Activated naive CD4-positive, alpha-beta T cell treated with anti-CD3 and anti-CD28 coated beads, Interleukin-2, amount 50 U/mL, for 72 hours (primary cell): ENCODE results near the gene UBR3. TPM values are rescaled to one million over a fixed set of nuclear protein-coding genes. Genes with fewer than 3 reads are reported as not detected.

Experiments
- ATAC-seq, 2 donors: fragments of 150-1000 bp; cut with Tn5 transposase; 2 replicates each; pipeline ENCODE4 v1.10.0; 2021; ENCODE audit warnings: mild to moderate bottlenecking in 2 of 2, moderate library complexity in 2 of 2
- DNase-seq, 2 donors: peaks; one replicate each; pipeline ENCODE4 v3.0.0; 2021 to 2022; ENCODE audit warnings: low spot score in 2 of 2
- H3K27ac Mint-ChIP-seq, 2 donors: one replicate each; pipeline ENCODE4 v1.8.0; 2022; ENCODE audit warnings: mild to moderate bottlenecking in 2 of 2, mixed read lengths in 2 of 2
- H3K36me3 Mint-ChIP-seq, 2 donors: one replicate each; pipeline ENCODE4 v1.8.0; 2022; ENCODE audit warnings: mixed read lengths in 2 of 2
- H3K9me3 Mint-ChIP-seq, 2 donors: one replicate each; pipeline ENCODE4 v1.8.0; 2022; ENCODE audit warnings: mixed read lengths in 2 of 2
- total RNA-seq, 2 donors: library from RNA; stranded (reverse); gene quantifications; one replicate each; pipeline ENCODE4 v1.2.3, GENCODE V29; 2022

Gene UBR3
- total RNA-seq, 2 donors from 2014 or later: 25.3 to 25.8 TPM

DNA sequence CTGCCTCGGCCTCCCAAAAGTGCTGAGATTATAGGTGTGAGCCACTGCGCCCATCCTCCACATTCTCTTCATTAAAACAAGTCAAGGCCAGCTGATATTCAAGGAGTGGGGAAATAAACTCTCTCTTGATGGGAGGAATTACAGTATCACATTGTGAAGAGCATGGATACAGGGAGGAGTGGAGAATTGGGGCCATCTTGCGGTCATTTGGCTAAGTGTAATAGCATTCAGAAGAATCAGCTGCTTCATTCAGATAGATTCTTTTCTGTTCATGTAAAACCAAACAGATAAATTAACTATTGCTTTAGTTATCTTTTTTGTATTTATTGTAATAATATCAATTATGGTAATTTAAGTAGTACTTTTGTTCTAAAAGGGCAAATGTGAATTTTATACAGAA is 156.3 kb downstream of the UBR3 start:
- DNase-seq: no peak
- H3K9me3 Mint-ChIP-seq: no peaks in the 10 kb centered on the region
- ATAC-seq: no peak
- peak overlapping the region in 1 of 2 donors; percentile 61 for H3K27ac Mint-ChIP-seq
- H3K36me3 Mint-ChIP-seq: no peaks in the 10 kb centered on the region

DNA sequence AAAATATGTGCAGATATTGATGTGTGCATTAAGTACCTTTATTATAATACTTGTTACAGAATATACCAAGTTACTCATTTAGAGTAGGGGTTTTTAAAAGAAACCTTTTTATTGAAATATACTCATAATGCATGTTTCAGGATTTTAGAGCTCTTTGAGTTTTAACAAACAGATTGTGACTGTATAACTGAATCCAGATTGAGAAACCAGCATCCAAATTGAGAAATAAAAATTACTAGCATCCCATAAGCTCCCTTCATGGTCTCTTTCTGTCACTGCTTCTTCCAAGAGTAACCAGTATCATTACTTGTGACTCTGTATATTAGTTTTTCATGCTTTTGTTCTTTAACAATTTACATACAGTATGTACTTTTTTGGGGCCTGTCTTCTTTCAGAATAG is 156.9 kb downstream of the UBR3 start:
- Mint-ChIP-seq H3K36me3 (peaks cover under 1 to 2% of the 10 kb centered on the region in 2 donors), H3K27ac (no peak overlapping the region), H3K9me3 (no peaks in the 10 kb centered on the region)
- no peak for ATAC-seq
- DNase-seq: no peak

DNA sequence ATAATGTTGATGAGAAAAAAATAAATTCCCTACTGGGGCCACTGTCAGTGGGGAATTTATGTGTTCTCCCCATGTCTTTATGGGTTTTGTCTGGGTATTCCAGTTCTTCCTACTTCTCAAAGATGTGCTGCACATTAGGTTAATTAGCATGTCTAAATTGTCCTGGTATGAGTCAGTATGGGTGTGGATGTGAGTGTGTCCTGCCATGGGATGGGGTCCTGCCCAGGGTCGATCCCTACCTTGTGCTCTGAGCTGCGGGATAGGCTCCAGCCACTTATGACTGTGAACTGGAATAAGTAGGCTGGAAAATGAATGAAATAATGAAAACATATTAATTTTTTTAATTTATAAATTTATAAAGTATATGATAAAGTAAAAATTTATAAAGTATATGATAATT is 167.5 kb downstream of the UBR3 start:
- ATAC-seq: no peak
- Mint-ChIP-seq H3K36me3 (peaks cover 3% of the 10 kb centered on the region in 2 donors), H3K9me3 (no peaks in the 10 kb centered on the region), H3K27ac (no peak overlapping the region)
- no peak for DNase-seq

DNA sequence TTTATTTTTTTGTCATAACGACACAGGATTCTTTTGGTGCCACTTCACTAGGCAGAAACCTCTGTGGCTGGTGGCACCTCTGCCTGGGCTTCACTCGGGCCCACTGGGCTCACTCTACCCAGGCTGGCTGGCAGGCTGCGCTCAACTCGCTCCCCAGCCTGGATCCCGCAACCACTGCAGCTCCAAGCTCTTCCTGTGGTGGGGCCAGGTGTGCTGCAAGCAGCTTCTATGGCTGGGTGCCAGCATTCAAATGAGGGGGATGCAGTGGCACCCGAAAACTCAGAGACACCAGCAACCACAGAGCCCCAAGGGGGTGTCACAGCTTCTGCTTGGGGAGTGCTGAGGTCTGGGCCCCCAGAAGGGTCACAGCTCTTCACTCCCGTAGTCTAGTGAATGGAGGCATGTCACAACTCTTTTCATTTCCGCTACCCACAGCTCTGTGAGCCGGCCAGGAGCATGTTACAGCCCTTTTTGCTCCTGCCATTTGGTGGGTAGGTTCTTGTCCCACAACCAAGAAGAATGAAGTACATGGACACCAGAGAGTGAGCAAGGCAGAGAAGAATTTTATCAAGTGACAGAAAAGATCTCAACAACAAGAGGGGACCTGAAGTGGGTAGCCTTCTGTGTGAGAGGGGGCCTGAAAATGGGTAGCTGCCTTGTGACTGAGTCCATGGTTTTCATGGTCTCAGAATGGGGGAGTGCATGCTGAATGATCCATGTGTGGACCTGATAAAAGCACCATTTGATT is 170.1 kb downstream of the UBR3 start:
- no peak for ATAC-seq
- no peak for DNase-seq
- H3K36me3 Mint-ChIP-seq: peaks cover 0 to 12% of the 10 kb centered on the region in 2 donors
- no peaks in the 10 kb centered on the region for H3K9me3 Mint-ChIP-seq
- H3K27ac Mint-ChIP-seq: no peak overlapping the region

DNA sequence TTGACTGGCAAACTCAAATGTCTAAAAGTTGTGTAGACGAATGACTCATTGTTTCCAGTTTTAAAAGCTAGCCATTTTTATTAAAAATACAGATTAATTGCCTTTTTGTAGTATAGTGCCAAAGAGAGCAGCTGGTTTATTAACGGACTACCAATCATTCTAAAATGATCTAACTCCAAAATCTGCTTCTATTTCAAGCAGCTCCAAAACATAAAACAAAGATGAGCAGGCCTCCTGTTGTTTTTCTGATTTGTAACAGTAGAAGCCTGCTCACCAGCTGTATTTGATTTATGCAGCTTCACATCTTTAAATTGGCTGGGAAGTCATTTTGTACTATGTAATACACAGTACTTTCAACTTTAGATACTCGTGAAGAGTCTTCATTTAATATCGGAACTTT is 171.8 kb downstream of the UBR3 start:
- H3K9me3 Mint-ChIP-seq: no peaks in the 10 kb centered on the region
- no peak for ATAC-seq
- no peak overlapping the region for H3K27ac Mint-ChIP-seq
- DNase-seq: no peak
- H3K36me3 Mint-ChIP-seq: peaks cover 0 to 20% of the 10 kb centered on the region in 2 donors

DNA sequence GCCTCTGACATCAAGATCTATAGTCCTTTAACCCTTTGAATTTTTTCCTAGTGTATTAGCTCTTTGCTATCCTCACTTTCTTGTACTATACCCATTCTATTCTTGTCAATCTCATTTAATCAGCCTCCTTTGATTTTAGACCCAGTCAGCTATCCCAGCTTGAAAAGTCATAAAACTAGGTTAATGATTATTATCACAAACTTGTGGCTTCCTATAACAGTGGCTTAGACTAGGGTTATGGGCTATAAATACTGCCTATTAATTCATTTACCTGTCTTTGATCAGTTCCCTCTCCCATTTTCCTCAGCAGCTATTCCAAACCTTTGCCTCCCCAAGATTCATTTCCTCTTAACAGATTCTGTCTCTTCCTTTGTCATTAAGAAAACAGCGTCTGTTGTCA is 174.8 kb downstream of the UBR3 start:
- H3K27ac Mint-ChIP-seq: peak overlapping the region in 1 of 2 donors; percentile 56
- peaks cover 0 to 20% of the 10 kb centered on the region in 2 donors for H3K36me3 Mint-ChIP-seq

DNA sequence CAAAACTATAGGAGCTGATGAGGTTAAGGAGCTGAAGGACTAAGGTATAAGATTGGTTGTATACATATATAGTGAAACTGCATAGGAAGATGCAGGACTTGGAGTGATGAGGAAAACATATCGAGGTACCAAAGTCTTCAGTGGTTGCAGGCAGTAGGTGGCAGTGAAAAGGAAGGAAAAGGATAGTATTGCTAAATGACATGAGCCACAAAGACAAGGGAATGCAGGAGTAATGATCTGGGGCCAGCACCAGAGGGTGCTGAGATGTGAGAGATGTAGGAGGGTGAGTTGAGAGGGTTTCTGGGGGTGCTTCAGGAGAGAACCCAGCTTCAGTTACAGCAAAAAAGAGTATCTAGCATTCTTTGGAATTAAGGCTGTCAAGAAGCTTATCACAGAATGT is 178.4 kb downstream of the UBR3 start:
- H3K36me3 Mint-ChIP-seq: peaks cover 0 to 14% of the 10 kb centered on the region in 2 donors
- H3K9me3 Mint-ChIP-seq: no peaks in the 10 kb centered on the region
- H3K27ac Mint-ChIP-seq: no peak overlapping the region
- ATAC-seq (no peak), DNase-seq (no peak)

More for the DNA sequence above, 174.8 kb downstream of the UBR3 start:
- DNase-seq (no peak), ATAC-seq (no peak)
- no peaks in the 10 kb centered on the region for H3K9me3 Mint-ChIP-seq

DNA sequence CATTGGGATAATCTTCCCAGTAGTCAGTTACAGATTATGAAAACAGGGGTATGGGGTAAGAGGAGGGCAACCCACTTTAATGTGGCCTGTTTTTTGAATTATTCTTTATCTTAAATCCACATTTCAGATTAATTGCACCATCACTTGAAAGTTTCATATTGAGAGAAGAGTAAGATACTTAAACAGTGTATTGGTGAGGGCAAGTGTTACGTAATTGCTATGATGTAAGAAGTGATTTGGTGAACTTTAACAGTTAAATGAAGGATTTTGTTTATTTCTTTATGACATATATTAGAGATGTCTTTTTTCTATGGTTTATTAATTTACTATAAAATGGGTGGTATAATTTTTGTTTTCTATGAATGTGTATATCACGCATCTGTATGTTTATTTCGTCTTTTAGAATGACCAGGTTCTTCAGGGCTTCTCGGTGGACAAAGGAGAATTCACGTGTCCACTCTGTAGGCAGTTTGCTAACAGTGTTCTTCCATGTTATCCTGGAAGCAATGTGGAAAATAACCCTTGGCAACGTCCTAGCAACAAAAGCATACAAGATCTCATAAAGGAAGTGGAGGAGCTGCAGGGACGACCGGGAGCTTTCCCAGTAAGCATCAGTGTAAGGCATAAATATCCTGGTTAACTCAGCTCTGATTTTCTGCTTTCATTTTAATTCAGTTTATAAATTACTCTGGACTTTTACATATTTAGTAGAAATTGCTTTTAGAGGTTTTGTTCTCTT is 179.5 kb downstream of the UBR3 start:
- ATAC-seq (no peak), DNase-seq (no peak)
- Mint-ChIP-seq H3K36me3 (peaks cover 0 to 13% of the 10 kb centered on the region in 2 donors), H3K9me3 (no peaks in the 10 kb centered on the region), H3K27ac (no peak overlapping the region)

DNA sequence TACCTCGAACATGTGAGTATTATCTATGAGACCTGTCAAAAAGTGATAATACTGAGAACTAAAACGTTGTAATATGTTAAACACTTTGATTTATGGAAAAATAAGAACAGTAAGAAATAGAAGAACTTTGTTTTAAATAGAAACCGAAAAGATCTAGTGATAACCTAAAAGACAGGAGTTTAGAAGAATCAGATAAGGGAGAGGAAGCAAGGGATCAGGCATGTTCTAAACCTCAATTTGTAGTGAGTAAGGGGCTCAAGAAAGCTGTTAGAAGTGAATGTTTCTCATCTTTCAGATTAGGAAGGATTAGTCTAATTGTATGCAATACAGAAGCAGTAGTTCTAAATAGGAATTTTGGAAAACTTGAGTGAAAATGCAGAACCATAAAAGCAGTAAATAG is 182.0 kb downstream of the UBR3 start:
- H3K36me3 Mint-ChIP-seq: no peaks in the 10 kb centered on the region
- no peaks in the 10 kb centered on the region for H3K9me3 Mint-ChIP-seq
- no peak for DNase-seq
- H3K27ac Mint-ChIP-seq: no peak overlapping the region
- no peak for ATAC-seq

DNA sequence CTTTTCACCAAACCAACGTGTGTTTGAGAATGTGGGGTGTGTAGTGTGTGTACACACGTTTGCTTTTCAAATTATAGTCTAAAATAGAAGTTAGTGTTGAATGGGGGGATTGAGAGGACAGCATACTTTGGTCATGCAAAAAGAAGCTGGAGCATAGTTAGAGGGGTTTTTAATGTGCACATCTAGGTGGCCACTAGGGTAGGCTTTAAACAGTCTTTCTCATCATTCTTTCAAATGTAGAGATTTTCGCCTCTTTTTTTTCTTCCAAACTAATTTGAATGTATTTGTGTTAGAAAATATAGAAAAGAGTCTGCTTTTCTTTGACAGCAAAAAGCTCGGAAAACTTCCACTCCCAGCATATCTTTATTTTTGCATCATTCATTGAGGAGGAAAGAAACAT is 185.5 kb downstream of the UBR3 start:
- no peaks in the 10 kb centered on the region for H3K9me3 Mint-ChIP-seq
- no peak overlapping the region for H3K27ac Mint-ChIP-seq
- ATAC-seq (no peak), DNase-seq (no peak)
- H3K36me3 Mint-ChIP-seq: no peaks in the 10 kb centered on the region

DNA sequence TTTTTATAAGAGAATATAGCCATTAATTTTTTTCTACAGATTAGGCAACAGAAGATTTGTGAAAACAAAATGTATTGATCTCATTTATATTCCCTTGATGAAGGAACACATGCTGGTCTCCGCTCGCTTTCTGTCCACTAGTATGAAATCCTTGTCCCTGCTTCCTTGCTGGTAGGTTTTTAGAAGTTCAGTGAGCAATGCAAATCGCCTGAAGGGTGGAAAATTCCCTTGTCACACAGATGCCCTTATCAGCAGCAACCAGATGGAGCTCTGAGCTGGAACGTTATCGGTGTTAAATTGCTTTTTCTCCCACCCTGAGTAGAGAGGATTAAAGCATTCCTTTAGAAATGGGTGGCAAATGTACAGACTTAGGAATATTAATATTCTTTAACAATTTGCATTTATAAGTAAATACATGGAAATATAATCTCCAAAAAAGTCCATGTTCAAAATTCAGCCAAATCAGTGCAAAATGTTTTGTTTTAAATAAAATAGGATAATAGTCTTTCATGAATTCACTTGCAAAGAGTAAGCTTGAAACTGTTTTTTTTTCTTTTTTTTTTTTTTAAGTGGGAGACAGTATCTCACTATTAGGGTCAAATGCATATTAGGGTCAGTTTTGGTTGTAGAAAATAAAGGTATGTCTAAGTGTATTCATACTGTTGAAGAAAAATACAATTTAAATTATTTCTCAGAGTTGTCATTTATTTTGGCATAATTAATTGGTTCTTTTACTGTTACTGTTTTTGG is 186.7 kb downstream of the UBR3 start:
- ATAC-seq: no peak
- Mint-ChIP-seq H3K27ac (no peak overlapping the region), H3K36me3 (peaks cover 0 to 1% of the 10 kb centered on the region in 2 donors)

DNA sequence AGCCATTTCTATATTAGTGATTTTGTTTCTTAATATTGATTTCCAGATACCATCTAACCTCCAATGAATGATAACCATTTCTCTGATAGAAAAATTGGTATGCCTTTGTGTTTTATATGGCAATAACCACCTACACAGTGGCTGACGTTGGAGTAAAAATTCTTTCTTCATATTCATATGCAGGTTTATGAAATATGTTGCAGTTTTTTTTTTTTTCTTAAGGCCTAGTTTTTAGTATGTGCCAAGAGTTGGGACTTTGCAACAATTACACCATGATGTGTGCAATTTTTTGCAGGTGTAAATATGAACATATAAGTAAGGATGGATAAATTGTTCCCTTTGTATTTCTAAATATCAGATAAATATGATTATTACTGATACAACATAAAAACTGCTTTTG is 187.5 kb downstream of the UBR3 start:
- Mint-ChIP-seq H3K27ac (no peak overlapping the region), H3K9me3 (no peaks in the 10 kb centered on the region), H3K36me3 (peaks cover 0 to 4% of the 10 kb centered on the region in 2 donors)
- DNase-seq (no peak), ATAC-seq (no peak)

More for the DNA sequence above, 186.7 kb downstream of the UBR3 start:
- no peaks in the 10 kb centered on the region for H3K9me3 Mint-ChIP-seq
- DNase-seq: no peak

DNA sequence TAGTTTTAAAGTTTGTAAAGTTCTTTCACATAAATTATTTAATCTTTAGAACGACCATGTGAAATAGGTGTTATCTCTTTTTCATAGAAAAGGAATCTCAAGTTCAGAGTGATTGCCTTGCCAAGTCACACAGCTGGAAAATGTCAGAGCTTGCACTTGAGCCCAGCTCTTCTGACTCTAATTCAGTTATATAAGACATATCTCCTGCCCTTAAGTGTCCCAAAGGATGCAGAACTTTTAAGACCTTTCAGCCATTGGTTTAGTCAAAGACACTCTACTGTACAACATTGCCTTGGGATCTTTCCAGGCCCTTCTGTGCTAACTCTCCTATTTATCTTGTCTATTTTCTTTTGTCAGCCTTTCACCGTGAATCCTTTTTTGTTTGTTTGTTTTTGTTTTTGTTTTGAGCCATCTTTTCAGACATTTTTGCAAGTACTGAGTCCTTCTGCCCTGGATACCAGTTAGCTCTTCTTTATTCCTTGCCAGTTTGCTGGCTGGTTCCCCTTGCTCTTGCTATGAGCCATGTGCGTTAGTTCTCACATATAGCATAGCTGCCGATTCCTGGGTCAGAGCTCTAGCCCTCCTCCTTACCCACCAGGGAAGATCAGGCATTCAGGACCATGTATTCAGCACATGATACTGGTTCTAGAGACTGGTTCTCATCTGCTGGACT is 190.7 kb downstream of the UBR3 start:
- peaks cover 0 to 4% of the 10 kb centered on the region in 2 donors for H3K36me3 Mint-ChIP-seq
- H3K27ac Mint-ChIP-seq: no peak overlapping the region
- no peaks in the 10 kb centered on the region for H3K9me3 Mint-ChIP-seq
- ATAC-seq (no peak), DNase-seq (no peak)

DNA sequence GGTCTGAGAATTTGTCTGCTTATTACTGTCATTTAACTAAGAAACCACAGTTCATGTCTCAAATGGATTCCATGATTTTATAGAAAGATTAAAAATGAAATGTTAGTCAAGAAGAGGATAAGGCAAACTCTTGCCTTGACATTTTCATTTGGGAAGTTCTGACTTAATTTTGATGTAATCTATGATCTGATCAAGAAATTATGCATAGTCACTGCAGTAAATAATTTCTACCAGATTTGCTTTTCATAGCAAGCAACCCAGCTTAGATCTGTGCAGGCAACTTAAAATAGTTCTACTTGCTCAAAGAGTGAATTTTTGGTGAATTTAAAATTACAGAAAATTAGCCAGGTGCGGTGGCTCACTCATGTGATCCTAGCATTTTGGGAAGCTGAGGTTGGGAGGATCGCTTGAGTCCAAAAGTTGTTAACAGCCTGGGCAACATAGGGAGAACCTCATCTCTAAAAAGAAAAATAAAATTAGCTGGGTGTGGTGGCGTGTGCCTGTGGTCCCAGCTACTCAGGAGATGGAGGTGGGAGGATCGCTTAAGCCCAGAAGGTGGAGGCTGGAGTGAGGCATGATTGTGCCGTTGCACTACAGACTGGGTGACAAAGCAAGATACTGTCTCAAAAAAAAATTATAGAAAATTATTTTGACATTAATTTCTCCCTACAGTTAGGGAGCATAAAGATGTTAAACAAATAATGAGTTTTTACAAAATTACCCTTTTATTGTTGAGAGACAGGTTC is 192.0 kb downstream of the UBR3 start:
- Mint-ChIP-seq H3K9me3 (no peaks in the 10 kb centered on the region), H3K36me3 (peaks cover 0 to 4% of the 10 kb centered on the region in 2 donors), H3K27ac (no peak overlapping the region)
- DNase-seq: no peak
- no peak for ATAC-seq

DNA sequence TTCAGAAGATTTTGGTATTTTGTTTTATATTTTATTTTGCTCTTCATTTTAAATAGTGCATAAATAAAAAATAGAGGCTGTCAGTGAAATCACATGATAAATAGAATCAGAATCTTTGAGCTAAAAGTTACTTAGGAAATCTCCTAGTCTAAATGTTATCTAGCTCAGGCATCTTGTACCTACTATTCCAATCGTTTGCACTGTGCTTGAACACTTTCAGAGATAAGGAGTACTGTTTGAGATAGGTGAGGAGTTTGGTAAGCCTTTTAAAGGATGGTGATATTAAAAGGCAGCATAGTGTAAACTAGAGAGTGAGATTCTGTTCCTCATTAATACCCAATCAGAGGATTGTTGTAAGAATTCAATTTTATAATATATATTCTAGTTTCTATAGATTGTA is 193.5 kb downstream of the UBR3 start:
- ATAC-seq (no peak), DNase-seq (no peak)
- Mint-ChIP-seq H3K9me3 (no peaks in the 10 kb centered on the region), H3K36me3 (peaks cover 0 to 4% of the 10 kb centered on the region in 2 donors), H3K27ac (no peak overlapping the region)

DNA sequence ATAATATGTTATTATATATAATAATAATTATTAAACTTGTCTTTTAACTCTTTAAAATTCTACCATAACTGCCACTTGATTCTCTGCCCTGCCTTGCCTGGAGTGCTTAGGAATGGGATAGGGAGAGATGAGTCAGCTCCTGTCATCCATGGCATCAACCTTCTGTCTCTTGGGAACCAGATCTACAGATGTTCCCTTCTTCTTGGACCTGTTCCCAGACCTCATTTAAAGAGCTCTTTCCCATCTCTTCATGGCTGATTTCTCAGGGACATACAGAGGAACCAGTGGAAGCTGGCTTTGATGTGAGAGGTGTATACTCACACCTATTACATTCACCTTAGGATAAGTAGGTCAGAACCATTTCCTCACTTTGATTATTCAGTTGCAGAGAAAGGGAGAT is 195.4 kb downstream of the UBR3 start:
- no peaks in the 10 kb centered on the region for H3K9me3 Mint-ChIP-seq
- ATAC-seq: peak in 1 of 2 donors; percentile 14
- H3K27ac Mint-ChIP-seq: no peak overlapping the region
- H3K36me3 Mint-ChIP-seq: peaks cover 0 to 4% of the 10 kb centered on the region in 2 donors
- DNase-seq: no peak
